Omental fat pad (tissue), 4 donors: ENCODE measurements around the gene FAM193B. TPM values are rescaled to one million over a fixed set of nuclear protein-coding genes. Genes with fewer than 3 reads are reported as not detected.

Experiments used
- ATAC-seq: fragments of 150-250 bp; one replicate; pipeline ENCODE4 v1.9.1; 2016; ENCODE audit warnings: mild to moderate bottlenecking, moderate library complexity; ENCODE audit not compliant: low FRiP score
- DNase-seq: peaks from one replicate; pipeline ENCODE4 v3.0.0-alpha.2; 2019; ENCODE audit warnings: low spot score
- CTCF ChIP-seq, 3 donors: fragments of 450-650 bp; IDR thresholded peaks; one replicate each; pipeline ENCODE4 v1.5.1; 2016 to 2017; ENCODE audit warnings: antibody characterized with exemption in 3 of 3, mild to moderate bottlenecking in 3 of 3, moderate library complexity in 2 of 3
- total RNA-seq, 4 donors: library from RNA; depleted of rRNA; stranded (reverse); fragments of >200 nt; gene quantifications; one replicate each; pipeline ENCODE4 v1.1.0, GENCODE V29; 2016

FAM193B gene
- total RNA-seq, 4 donors from 2014 or later: 43.3 to 92.5 (median 50.9) TPM

GRCh38 chr5:177530638-177531037, 23.7 kb downstream of the FAM193B start:
- TF ChIP-seq CTCF (IDR thresholded peaks at IDR 0.05): no peak
- DNase-seq (no peak), ATAC-seq (no peak)

GRCh38 chr5:177529247-177530203, 24.8 kb downstream of the FAM193B start:
- ATAC-seq: no peak
- DNase-seq: no peak
- no peak for TF ChIP-seq CTCF (IDR thresholded peaks at IDR 0.05)

GRCh38 chr5:177528631-177529030, 25.7 kb downstream of the FAM193B start:
- no peak for TF ChIP-seq CTCF (IDR thresholded peaks at IDR 0.05)
- ATAC-seq (no peak), DNase-seq (no peak)

- DNase-seq (no peak), ATAC-seq (no peak)
- no peak for TF ChIP-seq CTCF (IDR thresholded peaks at IDR 0.05)
Observed at GRCh38 chr5:177527595-177527994, 26.8 kb downstream of the FAM193B start.

- no peak for DNase-seq
- ATAC-seq: no peak
- TF ChIP-seq CTCF (IDR thresholded peaks at IDR 0.05): no peak
Observed at GRCh38 chr5:177526791-177527190, 27.6 kb downstream of the FAM193B start.

GRCh38 chr5:177526191-177526590, 28.2 kb downstream of the FAM193B start:
- DNase-seq: no peak
- ATAC-seq: no peak
- no peak for TF ChIP-seq CTCF (IDR thresholded peaks at IDR 0.05)
